NT2/D1 (cell line): ENCODE measurements around the gene GATB.

Source experiments
- DNase-seq: peaks from one replicate; pipeline ENCODE4 v3.0.0-alpha.2; 2011; ENCODE audit warnings: low read depth, low spot score
- H3K27me3 ChIP-seq: 2 replicates; pipeline ENCODE4 v1.6.0; 2011; ENCODE audit warnings: mild to moderate bottlenecking; ENCODE audit not compliant: insufficient read length, insufficient read depth
- H3K36me3 ChIP-seq: 2 replicates; pipeline ENCODE4 v1.6.1; 2011; ENCODE audit warnings: mild to moderate bottlenecking, low read length, mixed read lengths; ENCODE audit not compliant: insufficient read depth, insufficient read length
- H3K4me1 ChIP-seq: 2 replicates; pipeline ENCODE4 v1.5.1; 2011; ENCODE audit not compliant: insufficient read depth, insufficient read length
- H3K4me3 ChIP-seq: 2 replicates; pipeline ENCODE4 v1.5.1; 2011; ENCODE audit warnings: low read depth; ENCODE audit not compliant: insufficient read length
- H3K9ac ChIP-seq: 2 replicates; pipeline ENCODE4 v1.6.0; 2011; ENCODE audit warnings: low read depth; ENCODE audit not compliant: insufficient read length
- H3K9me3 ChIP-seq: 2 replicates; pipeline ENCODE4 v1.5.1; 2011; ENCODE audit warnings: mild to moderate bottlenecking, low read length; ENCODE audit not compliant: insufficient read depth
- SUZ12 ChIP-seq: IDR thresholded peaks from 2 replicates; pipeline ENCODE4 v1.6.1; 2011; ENCODE audit not compliant: insufficient read length, insufficient read depth; ENCODE audit errors: extremely low read depth
- YY1 ChIP-seq: IDR thresholded peaks from 2 replicates; pipeline ENCODE4 v1.6.1; 2011; ENCODE audit not compliant: insufficient read length, insufficient read depth
- ZNF274 ChIP-seq: IDR thresholded peaks from 2 replicates; pipeline ENCODE4 v1.6.1; 2011; ENCODE audit warnings: mild to moderate bottlenecking, low read depth, low read length

Gene GATB

DNA sequence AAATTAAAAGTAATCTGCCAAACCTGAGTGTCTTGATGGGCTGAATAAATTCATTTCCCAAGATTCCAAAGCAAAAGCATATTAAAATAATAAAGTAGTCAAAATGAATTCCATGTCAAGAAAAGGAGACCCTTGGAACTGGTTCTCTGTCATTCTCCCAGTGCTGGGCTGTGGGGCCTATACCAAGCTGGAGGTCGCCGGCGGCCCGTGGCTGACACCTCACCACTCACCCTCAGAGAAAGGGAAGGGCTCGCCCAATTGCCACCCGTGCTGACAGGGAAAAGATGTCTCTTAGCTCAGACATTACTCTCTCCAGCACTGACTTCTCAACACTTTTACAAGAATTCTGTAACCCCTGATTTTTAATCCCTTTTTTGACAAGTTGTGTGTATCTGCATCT, 51.7 kb downstream of the GATB start:
- no peak for DNase-seq
- TF ChIP-seq ZNF274 (no peak), YY1 (no peak), SUZ12 (no peak)
- H3K27me3 ChIP-seq, result no peaks in the 10 kb centered on the region
- H3K4me3 ChIP-seq, result no peak overlapping the region
- peaks cover 27% of the 10 kb centered on the region for H3K36me3 ChIP-seq
- no peaks in the 10 kb centered on the region for H3K9me3 ChIP-seq
- no peak overlapping the region for H3K9ac ChIP-seq
- no peaks in the 10 kb centered on the region for H3K4me1 ChIP-seq

DNA sequence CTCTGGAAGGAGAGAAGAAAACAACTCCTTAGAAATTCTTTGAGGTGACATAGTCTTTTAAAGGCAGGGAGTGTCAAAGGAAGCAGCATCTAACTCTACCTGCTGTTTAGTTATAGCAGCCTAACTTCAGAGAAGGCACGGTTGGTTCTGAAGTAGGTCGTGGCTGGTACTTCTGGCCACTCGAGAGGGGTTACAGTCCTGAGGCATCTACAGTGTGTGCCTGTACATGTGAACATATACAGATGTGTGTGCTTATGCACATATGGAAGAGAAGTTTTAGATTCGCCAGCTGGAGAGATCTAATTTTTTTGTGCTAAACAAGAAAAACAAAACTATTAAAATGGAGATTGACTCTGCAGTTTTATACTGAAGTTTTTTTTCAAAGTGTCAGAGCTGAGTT, 52.7 kb downstream of the GATB start:
- no peak for DNase-seq
- H3K9ac ChIP-seq, result no peak overlapping the region
- no peaks in the 10 kb centered on the region for H3K4me1 ChIP-seq
- no peak overlapping the region for H3K4me3 ChIP-seq
- peaks cover 31% of the 10 kb centered on the region for H3K36me3 ChIP-seq
- no peaks in the 10 kb centered on the region for H3K27me3 ChIP-seq
- no peaks in the 10 kb centered on the region for H3K9me3 ChIP-seq
- TF ChIP-seq SUZ12 (no peak), YY1 (no peak), ZNF274 (no peak)

DNA sequence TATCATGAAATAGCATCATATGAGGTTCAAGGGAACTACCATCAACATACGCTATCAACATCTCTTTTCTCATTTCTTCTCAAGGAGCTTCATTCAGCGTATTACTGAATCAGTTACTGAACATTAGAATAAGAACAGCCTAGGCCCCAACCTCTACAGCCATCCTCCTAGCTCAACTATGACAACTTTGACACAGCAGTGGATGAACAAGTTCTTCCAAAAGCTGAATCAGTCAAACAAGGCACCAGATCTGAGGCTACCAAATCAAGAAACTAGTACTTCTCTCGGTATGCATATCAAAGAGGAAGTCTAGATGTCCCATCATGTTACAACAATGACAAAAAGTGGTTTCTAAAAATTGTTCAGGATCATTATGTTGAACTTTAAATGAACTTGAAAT, 57.4 kb downstream of the GATB start:
- no peak for DNase-seq
- Histone ChIP-seq H3K9ac (no peak overlapping the region), H3K27me3 (no peaks in the 10 kb centered on the region), H3K9me3 (no peaks in the 10 kb centered on the region), H3K4me3 (no peak overlapping the region), H3K4me1 (no peaks in the 10 kb centered on the region), H3K36me3 (peaks cover 50% of the 10 kb centered on the region)
- TF ChIP-seq ZNF274, result no peak
- TF ChIP-seq YY1, result no peak
- no peak for TF ChIP-seq SUZ12

DNA sequence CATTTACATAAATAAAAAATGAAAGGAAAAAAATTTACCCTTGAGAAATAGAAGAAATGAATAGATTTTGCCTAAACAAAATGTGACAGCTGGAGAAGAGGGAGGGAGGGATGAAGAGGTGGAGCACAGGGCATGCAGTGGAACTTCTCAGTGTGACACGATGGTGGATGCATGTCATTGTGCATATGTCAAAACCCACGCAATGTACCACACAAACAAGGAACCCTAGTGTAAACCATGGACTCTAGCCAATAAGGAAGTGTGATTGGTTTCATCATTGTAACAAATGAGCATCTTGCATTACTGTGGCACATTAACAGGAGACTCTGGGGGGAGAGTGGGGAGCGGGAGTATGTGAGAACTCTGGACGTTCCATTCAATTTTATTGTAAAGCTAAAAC, 58.6 kb downstream of the GATB start:
- Histone ChIP-seq H3K4me1 (no peaks in the 10 kb centered on the region), H3K9ac (no peak overlapping the region), H3K27me3 (no peaks in the 10 kb centered on the region), H3K4me3 (no peak overlapping the region), H3K36me3 (peaks cover 48% of the 10 kb centered on the region), H3K9me3 (no peaks in the 10 kb centered on the region)
- DNase-seq, result no peak
- TF ChIP-seq ZNF274 (no peak), SUZ12 (no peak), YY1 (no peak)

DNA sequence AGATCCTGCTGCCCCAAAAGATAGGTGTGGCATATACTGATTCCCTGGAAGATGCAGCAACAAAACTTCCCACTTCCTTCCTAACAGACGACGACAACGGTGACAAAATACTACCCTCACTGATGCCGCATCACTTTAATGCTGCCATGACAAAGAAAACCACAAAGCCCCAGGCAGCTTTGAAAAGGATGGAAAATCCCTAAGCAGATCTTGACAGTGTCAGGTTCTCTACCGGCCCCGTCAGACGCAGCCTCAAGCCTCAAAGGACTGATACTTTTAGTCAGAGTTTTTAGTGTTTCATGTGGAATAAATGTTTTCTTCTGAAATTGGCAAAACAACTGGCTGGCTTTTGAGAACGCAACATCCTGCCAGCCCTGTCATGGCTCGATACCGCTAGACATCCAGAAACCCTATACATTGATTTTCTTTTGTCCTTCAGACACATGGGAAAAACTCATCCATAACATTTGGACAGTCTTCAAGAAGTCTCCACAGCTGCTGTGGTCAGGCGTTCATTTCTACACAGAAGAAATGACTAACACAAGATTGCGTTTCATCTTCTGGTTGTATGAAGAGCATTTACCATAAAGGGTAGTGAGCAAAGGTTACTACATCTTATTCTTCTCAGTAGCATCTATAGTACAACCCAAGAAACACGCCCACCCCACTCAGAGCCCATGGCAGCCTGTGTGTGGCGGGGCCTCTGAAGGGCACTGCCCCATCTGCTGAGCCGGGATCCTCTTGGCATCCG, 60.1 kb downstream of the GATB start:
- Histone ChIP-seq H3K9me3 (no peaks in the 10 kb centered on the region), H3K4me3 (no peak overlapping the region), H3K4me1 (no peaks in the 10 kb centered on the region), H3K9ac (no peak overlapping the region), H3K36me3 (peaks cover 40% of the 10 kb centered on the region), H3K27me3 (no peaks in the 10 kb centered on the region)
- DNase-seq, result no peak
- TF ChIP-seq SUZ12 (no peak), ZNF274 (no peak), YY1 (no peak)

DNA sequence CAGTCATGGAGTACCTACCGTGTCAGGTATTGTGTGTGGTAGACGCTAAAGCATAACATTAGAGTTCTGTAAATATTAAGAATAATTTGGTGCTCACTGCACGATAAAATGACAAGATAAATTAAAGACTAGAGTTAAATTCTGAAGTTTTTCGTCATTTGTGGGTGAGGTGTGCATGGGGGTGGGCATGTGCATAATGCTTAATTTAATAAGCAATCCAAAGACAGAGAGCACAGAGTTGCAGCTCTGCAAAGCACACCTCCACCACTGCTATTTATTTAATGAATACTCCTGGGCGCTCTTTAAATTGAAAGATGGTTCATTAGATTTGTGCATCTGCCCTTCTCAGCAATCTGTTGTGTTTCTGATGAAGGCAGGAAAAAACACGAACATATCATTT, 62.6 kb downstream of the GATB start:
- TF ChIP-seq SUZ12 (no peak), YY1 (no peak), ZNF274 (no peak)
- DNase-seq, result no peak
- H3K9me3 ChIP-seq, result no peaks in the 10 kb centered on the region
- H3K36me3 ChIP-seq, result peaks cover 29% of the 10 kb centered on the region
- no peaks in the 10 kb centered on the region for H3K4me1 ChIP-seq
- no peak overlapping the region for H3K4me3 ChIP-seq
- no peaks in the 10 kb centered on the region for H3K27me3 ChIP-seq
- H3K9ac ChIP-seq, result no peak overlapping the region

DNA sequence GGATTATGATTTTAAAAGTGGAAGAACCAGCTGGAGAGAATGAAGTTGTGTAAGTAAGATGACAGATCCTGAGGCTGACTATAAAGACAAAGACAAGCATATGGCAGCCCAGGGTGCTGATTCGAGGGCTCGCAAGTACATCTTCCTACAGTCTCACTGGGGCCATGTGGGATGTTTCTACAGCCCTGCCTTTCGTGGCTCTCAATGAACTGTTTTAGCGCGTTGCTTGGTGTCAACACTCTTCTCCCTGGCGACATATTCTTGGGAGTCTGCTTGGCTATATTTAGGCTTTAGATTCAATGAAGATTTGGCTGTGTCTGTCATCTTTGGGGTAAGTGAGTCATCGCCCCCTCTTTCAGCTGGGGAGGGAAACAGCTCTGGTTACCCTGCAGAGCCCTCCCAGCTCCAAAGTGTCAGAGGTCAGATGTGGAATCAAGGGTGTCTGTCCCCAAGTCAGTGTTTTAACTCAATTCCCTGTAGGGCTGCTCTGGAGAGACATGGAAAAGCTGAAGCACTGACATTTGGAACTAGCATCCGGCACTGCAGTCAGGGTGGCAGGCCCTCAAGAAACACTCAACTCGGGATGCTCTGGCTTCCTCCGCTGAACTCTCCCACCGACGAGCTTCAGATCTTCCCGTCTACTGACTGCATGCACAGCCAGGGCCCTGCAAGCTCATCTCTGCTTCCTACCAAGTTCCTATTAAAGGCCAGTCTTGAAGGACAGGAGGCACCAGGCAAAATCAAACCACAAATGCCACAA, 65.7 kb downstream of the GATB start:
- Histone ChIP-seq H3K27me3 (no peaks in the 10 kb centered on the region), H3K4me3 (no peak overlapping the region), H3K36me3 (peaks cover 18% of the 10 kb centered on the region), H3K4me1 (no peaks in the 10 kb centered on the region), H3K9ac (no peak overlapping the region), H3K9me3 (no peaks in the 10 kb centered on the region)
- TF ChIP-seq ZNF274 (no peak), SUZ12 (no peak), YY1 (no peak)
- DNase-seq, result no peak
